ENCODE measurements around the gene DACH1. TPM values are rescaled to one million over a fixed set of nuclear protein-coding genes. Genes with fewer than 3 reads are reported as not detected.

Gene DACH1
- total RNA-seq, 1 experiment from 2014 or later = 0.11 TPM

- Histone ChIP-seq H3K27me3 (replicated peaks; ENCODE audit: insufficient read depth, low read depth, low read length, poor library complexity) (peaks cover 64% of the 10 kb centered on the region), H3K36me3 (ENCODE audit: insufficient read depth, low read length, poor library complexity, severe bottlenecking) (no peaks in the 10 kb centered on the region), H3K4me1 (ENCODE audit: insufficient read depth, low read length, poor library complexity, severe bottlenecking) (no peaks in the 10 kb centered on the region), H3K4me3 (ENCODE audit: low read depth, low read length, poor library complexity, severe bottlenecking) (no peak overlapping the region), H3K27ac (ENCODE audit: low read depth, low read length, poor library complexity, severe bottlenecking) (no peak overlapping the region), H3K9me3 (ENCODE audit: low read depth, low read length, poor library complexity, severe bottlenecking) (no peaks in the 10 kb centered on the region)
- no TSS peak for BruUV-seq (replicated peaks)
- CTCF ChIA-PET = no interaction called here
- POLR2A ChIA-PET (ENCODE audit: low non-redundant PET) = no interaction called here
- intact Hi-C loops (cut with micrococcal nuclease; ENCODE audit: unreplicated experiment) = loop anchor here (5.0 kb wide), 2 partner anchors 399 to 914 kb away; no protein-coding TSS in a partner anchor
- DNase-seq (ENCODE audit: low spot score) = no peak
- TF ChIP-seq CTCF (conservative IDR thresholded peaks at IDR 0.05; ENCODE audit: low read depth, low read length) (no peak), EZH2 (IDR thresholded peaks at IDR 0.05; ENCODE audit: borderline replicate concordance, low read depth, low read length, poor library complexity, severe bottlenecking) (no peak)
Measured at GRCh38 chr13:71875823-71876222, 8.8 kb upstream of the DACH1 start.

DNA sequence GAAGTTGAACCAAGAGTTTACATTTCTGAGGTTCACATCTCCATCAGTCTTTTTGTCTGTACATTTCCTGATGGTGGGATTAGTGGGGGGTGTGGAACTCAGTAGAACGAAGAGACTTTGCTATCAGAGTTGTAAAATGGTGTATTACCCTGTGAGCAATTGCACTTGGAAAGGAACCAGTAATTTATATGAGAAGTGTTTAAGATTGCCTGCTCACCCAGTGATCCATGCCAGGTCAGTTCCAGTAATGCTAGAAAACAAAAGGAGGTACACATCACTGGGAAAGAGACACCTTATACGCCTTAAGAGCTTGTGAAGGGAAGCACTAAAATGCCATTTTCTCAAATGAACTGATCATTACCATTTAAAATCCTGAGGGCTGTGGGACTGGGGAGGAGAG is 7.5 kb upstream of the DACH1 start:
- POLR2A ChIA-PET (ENCODE audit: low non-redundant PET) = no interaction called here
- H3K4me3 ChIP-seq (ENCODE audit: low read depth, low read length, poor library complexity, severe bottlenecking) = no peak overlapping the region
- TF ChIP-seq EZH2 (IDR thresholded peaks at IDR 0.05; ENCODE audit: borderline replicate concordance, low read depth, low read length, poor library complexity, severe bottlenecking) = no peak
- no peak for TF ChIP-seq CTCF (conservative IDR thresholded peaks at IDR 0.05; ENCODE audit: low read depth, low read length)

GRCh38 chr13:71873418-71874247 is 6.6 kb upstream of the DACH1 start:
- no peak for DNase-seq (ENCODE audit: low spot score)
- Histone ChIP-seq H3K27ac (ENCODE audit: low read depth, low read length, poor library complexity, severe bottlenecking) (no peak overlapping the region), H3K9me3 (ENCODE audit: low read depth, low read length, poor library complexity, severe bottlenecking) (no peaks in the 10 kb centered on the region), H3K4me3 (ENCODE audit: low read depth, low read length, poor library complexity, severe bottlenecking) (no peak overlapping the region), H3K4me1 (ENCODE audit: insufficient read depth, low read length, poor library complexity, severe bottlenecking) (no peaks in the 10 kb centered on the region), H3K36me3 (ENCODE audit: insufficient read depth, low read length, poor library complexity, severe bottlenecking) (no peaks in the 10 kb centered on the region), H3K27me3 (replicated peaks; ENCODE audit: insufficient read depth, low read depth, low read length, poor library complexity) (peaks cover 79% of the 10 kb centered on the region)
- TF ChIP-seq CTCF (conservative IDR thresholded peaks at IDR 0.05; ENCODE audit: low read depth, low read length) (no peak), EZH2 (IDR thresholded peaks at IDR 0.05; ENCODE audit: borderline replicate concordance, low read depth, low read length, poor library complexity, severe bottlenecking) (no peak)
- POLR2A ChIA-PET (ENCODE audit: low non-redundant PET) = no interaction called here
- no TSS peak for BruUV-seq (replicated peaks)
- CTCF ChIA-PET = no interaction called here
- intact Hi-C loops (cut with micrococcal nuclease; ENCODE audit: unreplicated experiment) = no loop called here

More for the DNA sequence above, 7.5 kb upstream of the DACH1 start:
- DNase-seq (ENCODE audit: low spot score) = no peak
- H3K36me3 ChIP-seq (ENCODE audit: insufficient read depth, low read length, poor library complexity, severe bottlenecking) = no peaks in the 10 kb centered on the region
- CTCF ChIA-PET = no interaction called here
- intact Hi-C loops (cut with micrococcal nuclease; ENCODE audit: unreplicated experiment) = no loop called here
- no peaks in the 10 kb centered on the region for H3K9me3 ChIP-seq (ENCODE audit: low read depth, low read length, poor library complexity, severe bottlenecking)
- no TSS peak for BruUV-seq (replicated peaks)
- no peaks in the 10 kb centered on the region for H3K4me1 ChIP-seq (ENCODE audit: insufficient read depth, low read length, poor library complexity, severe bottlenecking)
- H3K27me3 ChIP-seq (replicated peaks; ENCODE audit: insufficient read depth, low read depth, low read length, poor library complexity) = peaks cover 71% of the 10 kb centered on the region
- no peak overlapping the region for H3K27ac ChIP-seq (ENCODE audit: low read depth, low read length, poor library complexity, severe bottlenecking)
